ENCODE measurements around the gene AHI1. TPM values are rescaled to one million over a fixed set of nuclear protein-coding genes. Genes with fewer than 3 reads are reported as not detected.

AHI1 gene
- total RNA-seq, 2 experiments from 2014 or later, result 21.4 to 33.9 TPM

- peaks cover 55% of the 10 kb centered on the region for H3K9me3 ChIP-seq (ENCODE audit: low read length)
- H3K4me2 ChIP-seq (ENCODE audit: low read length), result no peak overlapping the region
- CTCF ChIA-PET (ENCODE audit: unreplicated experiment), result no interaction called here
- no peak overlapping the region for H3K4me3 ChIP-seq (ENCODE audit: low read depth, low read length, poor library complexity, severe bottlenecking)
- H3K27ac ChIP-seq (ENCODE audit: low read depth, low read length, poor library complexity, severe bottlenecking), result no peak overlapping the region
- DNase-seq (ENCODE audit: low spot score), result no peak
- H2AFZ ChIP-seq (ENCODE audit: low read length), result no peak overlapping the region
- H4K20me1 ChIP-seq (ENCODE audit: insufficient read depth, low read length), result no peaks in the 10 kb centered on the region
- TF ChIP-seq, protein P1, sequence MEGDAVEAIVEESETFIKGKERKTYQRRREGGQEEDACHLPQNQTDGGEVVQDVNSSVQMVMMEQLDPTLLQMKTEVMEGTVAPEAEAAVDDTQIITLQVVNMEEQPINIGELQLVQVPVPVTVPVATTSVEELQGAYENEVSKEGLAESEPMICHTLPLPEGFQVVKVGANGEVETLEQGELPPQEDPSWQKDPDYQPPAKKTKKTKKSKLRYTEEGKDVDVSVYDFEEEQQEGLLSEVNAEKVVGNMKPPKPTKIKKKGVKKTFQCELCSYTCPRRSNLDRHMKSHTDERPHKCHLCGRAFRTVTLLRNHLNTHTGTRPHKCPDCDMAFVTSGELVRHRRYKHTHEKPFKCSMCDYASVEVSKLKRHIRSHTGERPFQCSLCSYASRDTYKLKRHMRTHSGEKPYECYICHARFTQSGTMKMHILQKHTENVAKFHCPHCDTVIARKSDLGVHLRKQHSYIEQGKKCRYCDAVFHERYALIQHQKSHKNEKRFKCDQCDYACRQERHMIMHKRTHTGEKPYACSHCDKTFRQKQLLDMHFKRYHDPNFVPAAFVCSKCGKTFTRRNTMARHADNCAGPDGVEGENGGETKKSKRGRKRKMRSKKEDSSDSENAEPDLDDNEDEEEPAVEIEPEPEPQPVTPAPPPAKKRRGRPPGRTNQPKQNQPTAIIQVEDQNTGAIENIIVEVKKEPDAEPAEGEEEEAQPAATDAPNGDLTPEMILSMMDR (conservative IDR thresholded peaks at IDR 0.05; ENCODE audit: low read length), result no peak
- no peak for TF ChIP-seq EZH2phosphoT487 (IDR thresholded peaks at IDR 0.05; ENCODE audit: borderline replicate concordance, low read depth, low read length)
- intact Hi-C loops (cut with micrococcal nuclease; ENCODE audit: unreplicated experiment), result no loop called here
- BruUV-seq (replicated peaks), result no TSS peak
- no peaks in the 10 kb centered on the region for H3K9me2 ChIP-seq (ENCODE audit: insufficient read depth, low read length)
- POLR2A ChIA-PET, result interaction anchor here (0.6 to 0.9 kb wide), 2 partner anchors 16 to 1350 kb away, joined by 3 to 4 read pairs; no protein-coding TSS in a partner anchor
- no peaks in the 10 kb centered on the region for H3K79me2 ChIP-seq (ENCODE audit: insufficient read depth, low read depth, low read length)
- H3K4me1 ChIP-seq (ENCODE audit: insufficient read depth, low read length, poor library complexity, severe bottlenecking), result no peaks in the 10 kb centered on the region
- peaks cover 64% of the 10 kb centered on the region for H3K36me3 ChIP-seq (ENCODE audit: insufficient read depth, low read length)
Observed at GRCh38 chr6:135479601-135480000, 17.9 kb downstream of the AHI1 start.

DNA sequence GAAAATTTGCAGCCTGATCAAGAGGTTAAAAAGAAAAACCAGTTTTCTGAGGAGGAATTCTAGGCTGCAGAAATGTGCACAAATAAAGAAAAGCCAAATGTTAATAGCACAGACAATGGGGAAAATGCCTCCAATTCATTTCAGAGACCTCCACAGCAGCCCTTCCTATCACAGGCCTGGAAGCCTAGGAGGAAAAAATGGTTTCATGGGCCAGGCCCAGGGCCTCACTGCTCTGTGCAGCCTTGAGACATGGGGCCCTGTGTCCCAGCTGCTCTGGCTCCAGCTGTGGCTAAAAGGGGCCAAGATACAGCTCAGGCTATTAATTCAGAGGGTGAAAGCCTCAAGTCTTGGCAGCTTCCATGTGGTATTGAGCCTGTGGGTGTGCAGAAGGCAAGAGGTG, 18.9 kb downstream of the AHI1 start:
- POLR2A ChIA-PET, result interaction anchor here (0.9 kb wide), 1 partner anchor 17 kb away, joined by 3 read pairs; no protein-coding TSS in a partner anchor
- intact Hi-C loops (cut with micrococcal nuclease; ENCODE audit: unreplicated experiment), result no loop called here

DNA sequence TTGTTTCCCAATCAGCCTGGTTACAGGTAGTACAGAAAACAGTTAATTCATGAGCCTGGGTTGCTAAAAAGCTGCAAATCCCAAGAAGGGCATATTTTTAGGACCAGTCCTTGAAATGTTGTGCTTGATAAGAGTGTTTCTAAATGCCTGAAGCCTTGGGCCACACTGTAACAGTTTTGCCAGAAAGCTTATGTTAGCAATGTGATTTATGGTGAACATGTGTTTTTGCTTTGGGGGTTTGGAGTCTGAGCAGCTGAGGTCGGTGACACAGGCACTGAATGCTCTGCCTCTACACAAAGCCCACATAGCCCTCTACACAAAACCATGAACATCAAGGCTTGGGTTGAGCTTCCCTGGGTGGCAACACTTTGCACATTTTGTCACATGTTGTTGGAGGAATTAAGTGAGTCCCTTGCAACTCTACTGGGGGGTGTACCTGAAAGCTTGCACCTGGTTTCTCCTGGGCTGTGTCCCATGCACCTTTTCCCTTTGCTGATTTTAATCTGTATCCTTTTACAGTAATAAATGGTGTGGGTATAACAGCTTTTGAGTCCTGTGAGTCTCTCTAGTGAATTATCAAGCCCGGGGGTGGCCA, 22.2 kb downstream of the AHI1 start:
- H3K79me2 ChIP-seq (ENCODE audit: insufficient read depth, low read depth, low read length), result no peaks in the 10 kb centered on the region
- H3K4me1 ChIP-seq (ENCODE audit: insufficient read depth, low read length, poor library complexity, severe bottlenecking), result no peaks in the 10 kb centered on the region
- no peak overlapping the region for H3K27ac ChIP-seq (ENCODE audit: low read depth, low read length, poor library complexity, severe bottlenecking)
- peaks cover 23% of the 10 kb centered on the region for H3K9me3 ChIP-seq (ENCODE audit: low read length)
- H4K20me1 ChIP-seq (ENCODE audit: insufficient read depth, low read length), result no peaks in the 10 kb centered on the region
- no peaks in the 10 kb centered on the region for H3K9me2 ChIP-seq (ENCODE audit: insufficient read depth, low read length)
- peaks cover 24% of the 10 kb centered on the region for H3K36me3 ChIP-seq (ENCODE audit: insufficient read depth, low read length)
- no peak overlapping the region for H3K4me3 ChIP-seq (ENCODE audit: low read depth, low read length, poor library complexity, severe bottlenecking)
- CTCF ChIA-PET (ENCODE audit: unreplicated experiment), result no interaction called here
- no peak for DNase-seq (ENCODE audit: low spot score)
- POLR2A ChIA-PET, result interaction anchor here (0.6 to 2.5 kb wide), 3 partner anchors 10 to 27 kb away, joined by 3 to 14 read pairs (median 4); no protein-coding TSS in a partner anchor
- intact Hi-C loops (cut with micrococcal nuclease; ENCODE audit: unreplicated experiment), result no loop called here
- H3K4me2 ChIP-seq (ENCODE audit: low read length), result no peak overlapping the region
- TF ChIP-seq, protein P1 (conservative IDR thresholded peaks at IDR 0.05; ENCODE audit: low read length), result no peak
- no peak for TF ChIP-seq EZH2phosphoT487 (IDR thresholded peaks at IDR 0.05; ENCODE audit: borderline replicate concordance, low read depth, low read length)
- no peak overlapping the region for H2AFZ ChIP-seq (ENCODE audit: low read length)
- no TSS peak for BruUV-seq (replicated peaks)

More for the DNA sequence above, 18.9 kb downstream of the AHI1 start:
- no peaks in the 10 kb centered on the region for H4K20me1 ChIP-seq (ENCODE audit: insufficient read depth, low read length)
- CTCF ChIA-PET (ENCODE audit: unreplicated experiment), result no interaction called here
- no peaks in the 10 kb centered on the region for H3K9me2 ChIP-seq (ENCODE audit: insufficient read depth, low read length)
- H3K4me2 ChIP-seq (ENCODE audit: low read length), result no peak overlapping the region
- no peak overlapping the region for H3K4me3 ChIP-seq (ENCODE audit: low read depth, low read length, poor library complexity, severe bottlenecking)
- H3K36me3 ChIP-seq (ENCODE audit: insufficient read depth, low read length), result peaks cover 54% of the 10 kb centered on the region
- H3K9me3 ChIP-seq (ENCODE audit: low read length), result peaks cover 45% of the 10 kb centered on the region
- H3K27ac ChIP-seq (ENCODE audit: low read depth, low read length, poor library complexity, severe bottlenecking), result no peak overlapping the region
- no peak for DNase-seq (ENCODE audit: low spot score)
- H3K4me1 ChIP-seq (ENCODE audit: insufficient read depth, low read length, poor library complexity, severe bottlenecking), result no peaks in the 10 kb centered on the region
- TF ChIP-seq, protein P1 (conservative IDR thresholded peaks at IDR 0.05; ENCODE audit: low read length), result no peak
- no peak for TF ChIP-seq EZH2phosphoT487 (IDR thresholded peaks at IDR 0.05; ENCODE audit: borderline replicate concordance, low read depth, low read length)
- BruUV-seq (replicated peaks), result no TSS peak
- no peak overlapping the region for H2AFZ ChIP-seq (ENCODE audit: low read length)
- no peaks in the 10 kb centered on the region for H3K79me2 ChIP-seq (ENCODE audit: insufficient read depth, low read depth, low read length)
